Smooth muscle cell (in vitro differentiated cells): ENCODE results near the gene WDR77. TPM values are rescaled to one million over a fixed set of nuclear protein-coding genes. Genes with fewer than 3 reads are reported as not detected.

ENCODE experiments used
- DNase-seq: peaks from one replicate; lab custom pipeline; 2025; ENCODE audit not compliant: unreplicated experiment; lab: John Stamatoyannopoulos, UW
- H2AFZ ChIP-seq: fragments of 200-600 bp; sonication (generic); 2 replicates; pipeline ENCODE4 v1.6.0; 2016; ENCODE audit warnings: antibody characterized with exemption, low read depth, mild to moderate bottlenecking
- H3F3A ChIP-seq: fragments of 200-600 bp; sonication (generic); 2 replicates; pipeline ENCODE4 v1.6.0; 2017; ENCODE audit warnings: antibody characterized with exemption, low read depth
- H3K27ac ChIP-seq: fragments of 200-600 bp; sonication (generic); 2 replicates; pipeline ENCODE4 v1.5.1; 2016; ENCODE audit warnings: low read depth, mild to moderate bottlenecking
- H3K27me3 ChIP-seq: fragments of 200-600 bp; sonication (generic); 2 replicates; pipeline ENCODE4 v1.6.1; 2016; ENCODE audit warnings: low read depth, mild to moderate bottlenecking
- H3K36me3 ChIP-seq: fragments of 200-600 bp; sonication (generic); 2 replicates; pipeline ENCODE4 v1.5.1; 2016; ENCODE audit warnings: low read depth
- H3K4me1 ChIP-seq: fragments of 200-600 bp; sonication (generic); 2 replicates; pipeline ENCODE4 v1.5.1; 2016; ENCODE audit warnings: low read depth
- H3K4me2 ChIP-seq: fragments of 200-600 bp; sonication (generic); 2 replicates; pipeline ENCODE4 v1.6.0; 2016; ENCODE audit warnings: mild to moderate bottlenecking
- H3K4me3 ChIP-seq: fragments of 200-600 bp; sonication (generic); 2 replicates; pipeline ENCODE4 v1.5.1; 2016; ENCODE audit warnings: mild to moderate bottlenecking
- H3K79me2 ChIP-seq: fragments of 200-600 bp; sonication (generic); 2 replicates; pipeline ENCODE4 v1.6.0; 2016; ENCODE audit warnings: low read depth, mild to moderate bottlenecking
- H3K9ac ChIP-seq: fragments of 200-600 bp; sonication (generic); 2 replicates; pipeline ENCODE4 v1.6.0; 2016; ENCODE audit warnings: low read depth
- H3K9me3 ChIP-seq: fragments of 200-600 bp; sonication (generic); replicated peaks from 2 replicates; pipeline ENCODE4 v1.5.1; 2016; ENCODE audit warnings: low read depth
- H4K20me1 ChIP-seq: fragments of 200-600 bp; sonication (generic); 2 replicates; pipeline ENCODE4 v1.6.0; 2016; ENCODE audit warnings: low read depth
- WGBS: methylation state at CpG from one replicate; pipeline ENCODE4 v1.1.7; 2016; ENCODE audit warnings: low lambda C conversion rate; 5-methylcytosine and 5-hydroxymethylcytosine counted together
- polyA plus RNA-seq: library from polyadenylated mRNA; unstranded; fragments of >200 nt; fragmentation: Nextera tagmentation; extraction: Ambion mirVana; gene quantifications from 2 replicates; pipeline ENCODE4 v1.2.1, GENCODE V29; 2016
- total RNA-seq: library from RNA; depleted of rRNA; stranded (reverse); fragments of >200 nt; gene quantifications from 2 replicates; pipeline ENCODE4 v1.2.3, GENCODE V29; 2014
- TF ChIP-seq, protein P1 (sequence below): fragments of 200-600 bp; sonication (generic); IDR thresholded peaks from 2 replicates; pipeline ENCODE4 v1.5.1; 2017; ENCODE audit warnings: borderline replicate concordance, mild to moderate bottlenecking, antibody characterized with exemption; ENCODE audit not compliant: insufficient read depth, poor library complexity, severe bottlenecking

Gene WDR77
- 22.5 and 43.3 TPM in 2 replicates for total RNA-seq
- 35.0 and 36.7 TPM in 2 replicates for polyA plus RNA-seq

DNA sequence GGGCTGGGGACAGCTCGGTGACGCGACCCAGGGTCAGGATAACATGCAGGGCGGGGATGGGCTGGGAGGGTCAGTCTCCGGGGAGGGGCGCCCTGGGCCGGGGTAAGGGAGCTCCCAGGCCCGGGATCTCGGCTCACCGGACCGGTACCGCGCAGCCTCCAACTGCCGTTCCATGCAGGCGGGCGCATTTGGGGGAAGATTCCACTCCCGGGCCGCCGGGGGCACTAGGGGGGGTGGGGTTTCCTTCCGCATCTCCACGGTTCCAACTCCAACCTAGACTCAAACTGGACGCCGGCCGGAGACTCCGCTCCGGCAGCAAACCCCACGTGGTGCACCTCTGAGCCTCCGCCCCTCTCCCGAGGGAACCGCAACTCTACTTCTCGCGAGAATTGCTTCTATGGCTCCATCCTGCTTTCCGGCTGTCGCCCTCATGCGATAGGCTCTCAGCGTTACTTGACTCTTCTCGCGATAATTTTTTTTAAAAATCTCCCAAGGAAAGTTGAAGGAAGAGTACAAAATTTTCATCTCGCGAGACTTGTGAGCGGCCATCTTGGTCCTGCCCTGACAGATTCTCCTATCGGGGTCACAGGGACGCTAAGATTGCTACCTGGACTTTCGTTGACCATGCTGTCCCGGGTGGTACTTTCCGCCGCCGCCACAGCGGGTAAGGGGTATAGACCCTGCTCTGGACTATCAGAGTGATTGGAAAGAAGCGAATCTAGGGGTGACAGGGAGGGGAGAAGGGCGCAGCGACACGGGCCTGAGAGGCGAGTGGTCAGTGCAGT lies at the start of gene WDR77, which contains the start of gene ATP5PB:
TSS of gene WDR77 (minus strand) at position 339 of the 785 bp plus-strand sequence. CDS start at position 252, 87 bp downstream.
TSS of gene ATP5PB (plus strand) at position 547 of the 785 bp plus-strand sequence. CDS start at position 625, 78 bp downstream.
- Histone ChIP-seq H3K4me1 (peaks cover 35% of the 10 kb centered on the region), H2AFZ (peak within 1 kb of the TSS; percentile 86), H3K79me2 (peaks cover 50% of the 10 kb centered on the region), H3K9me3 (no peaks in the 10 kb centered on the region), H3K27ac (peak within 1 kb of the TSS; percentile 84), H3F3A (peaks cover 4% of the 10 kb centered on the region), H3K36me3 (no peaks in the 10 kb centered on the region), H3K27me3 (no peaks in the 10 kb centered on the region), H3K4me2 (peak within 1 kb of the TSS; percentile 99), H4K20me1 (peaks cover 10% of the 10 kb centered on the region), H3K9ac (peak within 1 kb of the TSS; percentile 97), H3K4me3 (peak within 1 kb of the TSS; percentile 71)
- TF ChIP-seq, protein P1, sequence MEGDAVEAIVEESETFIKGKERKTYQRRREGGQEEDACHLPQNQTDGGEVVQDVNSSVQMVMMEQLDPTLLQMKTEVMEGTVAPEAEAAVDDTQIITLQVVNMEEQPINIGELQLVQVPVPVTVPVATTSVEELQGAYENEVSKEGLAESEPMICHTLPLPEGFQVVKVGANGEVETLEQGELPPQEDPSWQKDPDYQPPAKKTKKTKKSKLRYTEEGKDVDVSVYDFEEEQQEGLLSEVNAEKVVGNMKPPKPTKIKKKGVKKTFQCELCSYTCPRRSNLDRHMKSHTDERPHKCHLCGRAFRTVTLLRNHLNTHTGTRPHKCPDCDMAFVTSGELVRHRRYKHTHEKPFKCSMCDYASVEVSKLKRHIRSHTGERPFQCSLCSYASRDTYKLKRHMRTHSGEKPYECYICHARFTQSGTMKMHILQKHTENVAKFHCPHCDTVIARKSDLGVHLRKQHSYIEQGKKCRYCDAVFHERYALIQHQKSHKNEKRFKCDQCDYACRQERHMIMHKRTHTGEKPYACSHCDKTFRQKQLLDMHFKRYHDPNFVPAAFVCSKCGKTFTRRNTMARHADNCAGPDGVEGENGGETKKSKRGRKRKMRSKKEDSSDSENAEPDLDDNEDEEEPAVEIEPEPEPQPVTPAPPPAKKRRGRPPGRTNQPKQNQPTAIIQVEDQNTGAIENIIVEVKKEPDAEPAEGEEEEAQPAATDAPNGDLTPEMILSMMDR, result no peak
- peak; percentile 81 for DNase-seq
- WGBS, result under 1% methylated on average over 33 of the region's 54 CpGs

DNA sequence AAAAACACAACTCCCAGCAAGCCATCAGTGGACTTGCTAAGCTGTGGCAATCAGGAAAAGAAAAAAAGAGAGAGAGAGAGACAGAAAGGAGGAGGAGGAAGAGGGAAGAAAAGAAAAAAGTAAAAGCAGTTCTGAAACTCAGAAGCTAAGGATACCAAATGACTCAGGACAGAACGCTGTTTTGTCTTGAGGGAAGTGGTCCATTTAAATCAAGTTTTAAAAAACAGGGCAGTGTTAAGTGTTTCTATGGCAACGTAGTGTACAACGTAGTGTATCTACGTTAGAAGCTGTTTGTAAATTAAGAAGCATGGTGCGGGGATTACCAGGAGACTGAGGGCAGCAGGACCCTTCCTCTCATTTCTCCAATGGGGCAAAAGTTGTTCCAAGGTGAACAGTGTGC lies 48.5 kb upstream of the WDR77 start:
- no peak overlapping the region for H3K4me3 ChIP-seq
- H3K9ac ChIP-seq, result no peak overlapping the region
- no peaks in the 10 kb centered on the region for H3K79me2 ChIP-seq
- WGBS, result 85% methylated on average over 5 of the region's 5 CpGs
- no peak overlapping the region for H3K4me2 ChIP-seq
- H3K9me3 ChIP-seq, result no peaks in the 10 kb centered on the region
- H3F3A ChIP-seq, result no peaks in the 10 kb centered on the region
- H3K27ac ChIP-seq, result no peak overlapping the region
- H3K27me3 ChIP-seq, result peaks cover 7% of the 10 kb centered on the region
- DNase-seq, result no peak
- H3K36me3 ChIP-seq, result no peaks in the 10 kb centered on the region
- no peak overlapping the region for H2AFZ ChIP-seq
- H3K4me1 ChIP-seq, result no peaks in the 10 kb centered on the region
- TF ChIP-seq, protein P1, result no peak
- no peaks in the 10 kb centered on the region for H4K20me1 ChIP-seq

DNA sequence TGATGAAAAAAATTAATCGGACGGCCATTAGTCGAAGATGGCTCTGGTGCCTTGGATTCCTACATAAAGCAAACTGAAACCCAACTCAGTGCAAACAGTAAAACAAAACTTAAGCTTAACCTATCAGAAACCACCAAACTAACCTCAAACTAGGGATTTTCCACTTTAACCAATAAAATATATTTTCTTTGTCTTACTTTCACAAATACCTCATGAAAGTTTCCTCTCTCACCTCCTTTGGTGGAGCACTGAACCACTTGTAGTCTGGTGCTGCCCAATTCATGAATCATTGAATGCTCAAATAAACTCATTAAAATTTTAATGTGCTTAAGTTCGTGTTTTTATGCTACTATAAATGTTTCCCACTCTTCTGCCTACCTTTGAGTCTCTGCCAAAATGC lies 47.3 kb upstream of the WDR77 start:
- Histone ChIP-seq H3K27ac (no peak overlapping the region), H3K27me3 (peaks cover 7% of the 10 kb centered on the region), H3K4me1 (no peaks in the 10 kb centered on the region), H3F3A (no peaks in the 10 kb centered on the region), H3K4me2 (no peak overlapping the region), H3K9me3 (no peaks in the 10 kb centered on the region), H3K79me2 (no peaks in the 10 kb centered on the region), H4K20me1 (no peaks in the 10 kb centered on the region), H2AFZ (no peak overlapping the region), H3K9ac (no peak overlapping the region), H3K36me3 (no peaks in the 10 kb centered on the region), H3K4me3 (no peak overlapping the region)
- DNase-seq, result no peak
- TF ChIP-seq, protein P1, result no peak
- 93% methylated on average over 4 of the region's 4 CpGs for WGBS

DNA sequence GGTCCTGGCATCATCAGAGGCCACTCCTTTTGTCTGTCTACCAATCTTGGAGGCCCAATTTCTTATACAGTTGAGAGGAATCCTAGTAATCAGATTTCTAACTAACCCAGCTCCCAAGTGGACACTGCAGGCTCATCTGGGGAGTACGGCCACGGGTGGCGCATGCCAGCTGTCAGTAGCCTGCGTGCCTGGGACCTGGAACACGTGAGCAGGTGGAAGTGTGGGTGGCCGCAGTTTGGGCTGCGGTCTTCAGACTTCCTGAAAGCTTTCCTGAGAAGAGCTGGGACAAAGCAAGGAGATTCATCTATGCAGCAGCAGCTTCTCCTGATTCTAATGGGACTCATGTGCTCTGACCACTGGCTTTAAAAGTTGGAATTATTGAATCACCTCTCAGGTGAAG lies 42.0 kb upstream of the WDR77 start:
- Histone ChIP-seq H3K36me3 (no peaks in the 10 kb centered on the region), H3K4me1 (no peaks in the 10 kb centered on the region), H3K27me3 (no peaks in the 10 kb centered on the region), H3K79me2 (no peaks in the 10 kb centered on the region), H2AFZ (no peak overlapping the region), H3K9ac (no peak overlapping the region), H3K4me3 (no peak overlapping the region), H3F3A (no peaks in the 10 kb centered on the region), H3K9me3 (no peaks in the 10 kb centered on the region), H3K4me2 (no peak overlapping the region), H3K27ac (no peak overlapping the region), H4K20me1 (no peaks in the 10 kb centered on the region)
- 96% methylated on average over 7 of the region's 7 CpGs for WGBS
- TF ChIP-seq, protein P1, result no peak
- no peak for DNase-seq
